PC-3 (cell line): ENCODE measurements around the gene ANKRD22. TPM values are rescaled to one million over a fixed set of nuclear protein-coding genes. Genes with fewer than 3 reads are reported as not detected.

ENCODE experiments used
- ATAC-seq: fragments of 200-7000 bp; cut with Tn5 transposase; 2 replicates; pipeline ENCODE4 v1.9.1; 2020; ENCODE audit warnings: mild to moderate bottlenecking, moderate library complexity
- BruUV-seq: library from RNA; stranded (reverse); fragments of 400-500 nt; replicated peaks from 2 replicates; lab custom pipeline; 2021; lab: Mats Ljungman, UMichigan
- CTCF ChIA-PET: fragments of 300-600 bp; sonication (Branson Sonifier 250); formaldehyde crosslinking; loops from one replicate; lab custom pipeline; 2022; ENCODE audit warnings: antibody characterized with exemption; lab: Charles Lee
- POLR2A ChIA-PET: fragments of 300-600 bp; sonication (Branson Sonifier 250); formaldehyde crosslinking; loops from one replicate; lab custom pipeline; 2022; ENCODE audit warnings: antibody characterized with exemption; ENCODE audit not compliant: unreplicated experiment; lab: Charles Lee
- DNase-seq: peaks from one replicate; pipeline ENCODE4 v3.0.0-alpha.2; 2015
- H2AFZ ChIP-seq: fragments of 300-600 bp; sonication (generic); 2 replicates; pipeline ENCODE4 v1.6.0; 2016; ENCODE audit warnings: antibody characterized with exemption, low read length
- H3F3A ChIP-seq: fragments of 300-600 bp; sonication (generic); one replicate; pipeline ENCODE4 v1.6.0; 2017; ENCODE audit warnings: antibody characterized with exemption, low read length, control low read depth, mild to moderate bottlenecking; ENCODE audit not compliant: unreplicated experiment
- H3K27ac ChIP-seq: fragments of 300-600 bp; sonication (generic); 2 replicates; pipeline ENCODE4 v1.5.1; 2016; ENCODE audit warnings: mild to moderate bottlenecking, low read length
- H3K27me3 ChIP-seq: fragments of 300-600 bp; sonication (generic); 2 replicates; pipeline ENCODE4 v1.6.1; 2016; ENCODE audit warnings: low read length, mixed read lengths
- H3K36me3 ChIP-seq: fragments of 300-600 bp; sonication (generic); 2 replicates; pipeline ENCODE4 v1.6.1; 2016; ENCODE audit warnings: low read depth, mixed run types, low read length, mixed read lengths
- H3K4me1 ChIP-seq: fragments of 300-600 bp; sonication (generic); 2 replicates; pipeline ENCODE4 v1.5.1; 2016; ENCODE audit warnings: low read length; ENCODE audit not compliant: insufficient read depth
- H3K4me2 ChIP-seq: fragments of 300-600 bp; sonication (generic); 2 replicates; pipeline ENCODE4 v1.6.0; 2016; ENCODE audit warnings: low read length
- H3K4me3 ChIP-seq: fragments of 300-600 bp; sonication (generic); 2 replicates; pipeline ENCODE4 v1.5.1; 2016; ENCODE audit warnings: mild to moderate bottlenecking, low read length, mixed read lengths
- H3K79me2 ChIP-seq: fragments of 300-600 bp; sonication (generic); 2 replicates; pipeline ENCODE4 v1.6.1; 2017; ENCODE audit warnings: low read length, mixed read lengths
- H3K9ac ChIP-seq: fragments of 300-600 bp; sonication (generic); 2 replicates; pipeline ENCODE4 v1.6.0; 2016; ENCODE audit warnings: mild to moderate bottlenecking, low read length
- H3K9me2 ChIP-seq: fragments of 300-600 bp; sonication (generic); replicated peaks from 2 replicates; pipeline ENCODE4 v1.6.1; 2016; ENCODE audit warnings: mixed run types, low read length, mixed read lengths
- H3K9me3 ChIP-seq: fragments of 300-600 bp; sonication (generic); 2 replicates; pipeline ENCODE4 v1.6.1; 2016; ENCODE audit warnings: low read length, mixed read lengths
- H4K20me1 ChIP-seq: fragments of 300-600 bp; sonication (generic); 2 replicates; pipeline ENCODE4 v1.6.1; 2016; ENCODE audit warnings: low read length, mixed read lengths
- CTCF ChIP-seq: fragments of 300-600 bp; sonication (generic); conservative IDR thresholded peaks from 2 replicates; pipeline ENCODE4 v1.5.1; 2017; ENCODE audit warnings: antibody characterized with exemption, low read depth, mild to moderate bottlenecking, low read length
- EZH2 ChIP-seq: fragments of 300-600 bp; sonication (generic); IDR thresholded peaks from one replicate; pipeline ENCODE4 v1.6.1; 2017; ENCODE audit warnings: antibody characterized with exemption, mild to moderate bottlenecking, low read length; ENCODE audit not compliant: unreplicated experiment
- EZH2phosphoT487 ChIP-seq: fragments of 300-600 bp; sonication (generic); IDR thresholded peaks from 2 replicates; pipeline ENCODE4 v1.6.1; 2018; ENCODE audit warnings: mild to moderate bottlenecking, antibody characterized with exemption, low read length, borderline replicate concordance
- intact Hi-C: fragments of 100-400 bp; cut with micrococcal nuclease; formaldehyde crosslinking; loops from 2 replicates; pipeline ENCODE4 v1.9.0; 2023
- total RNA-seq: library from RNA; depleted of rRNA; stranded (reverse); fragments of >200 nt; gene quantifications from 2 replicates; pipeline ENCODE4 v1.2.3, GENCODE V29; 2014

The ANKRD22 gene
- total RNA-seq, 1 experiment from 2014 or later: 5.0 TPM

GRCh38 chr10:88786032-88786770 lies 65.4 kb downstream of the ANKRD22 start:
- no peak overlapping the region for H2AFZ ChIP-seq
- no TSS peak for BruUV-seq
- H3K27ac ChIP-seq: no peak overlapping the region
- ChIA-PET CTCF (no interaction called here), POLR2A (no interaction called here)
- no peak overlapping the region for H3K4me2 ChIP-seq
- no peaks in the 10 kb centered on the region for H3F3A ChIP-seq
- no peaks in the 10 kb centered on the region for H3K27me3 ChIP-seq
- TF ChIP-seq EZH2phosphoT487 (no peak), EZH2 (no peak), CTCF (no peak)
- no peak overlapping the region for H3K9ac ChIP-seq
- H3K9me2 ChIP-seq: no peaks in the 10 kb centered on the region
- no peak for ATAC-seq
- no peak overlapping the region for H3K4me3 ChIP-seq
- no peaks in the 10 kb centered on the region for H3K4me1 ChIP-seq
- DNase-seq: no peak
- intact Hi-C loops: no loop called here
- H4K20me1 ChIP-seq: no peaks in the 10 kb centered on the region
- no peaks in the 10 kb centered on the region for H3K9me3 ChIP-seq
- no peaks in the 10 kb centered on the region for H3K36me3 ChIP-seq
- no peaks in the 10 kb centered on the region for H3K79me2 ChIP-seq

- intact Hi-C loops: no loop called here
- BruUV-seq: no TSS peak
Measured at GRCh38 chr10:88783724-88784123, 67.9 kb downstream of the ANKRD22 start.

More at GRCh38 chr10:88783724-88784123, 67.9 kb downstream of the ANKRD22 start:
- no peak for DNase-seq
- Histone ChIP-seq H3K36me3 (no peaks in the 10 kb centered on the region), H3K27ac (no peak overlapping the region), H3K27me3 (no peaks in the 10 kb centered on the region), H3K4me1 (no peaks in the 10 kb centered on the region), H4K20me1 (no peaks in the 10 kb centered on the region), H3F3A (no peaks in the 10 kb centered on the region), H3K9me3 (no peaks in the 10 kb centered on the region), H3K4me2 (no peak overlapping the region), H2AFZ (no peak overlapping the region), H3K4me3 (no peak overlapping the region), H3K9ac (no peak overlapping the region), H3K9me2 (no peaks in the 10 kb centered on the region), H3K79me2 (no peaks in the 10 kb centered on the region)
- ATAC-seq: no peak
- ChIA-PET POLR2A (no interaction called here), CTCF (no interaction called here)
- TF ChIP-seq CTCF (no peak), EZH2phosphoT487 (no peak), EZH2 (no peak)
